ENCODE measurements around the gene MAGI1.
"Not testable (repeated sequence)": the region's sequence is repeated elsewhere in the genome, so short reads cannot be mapped to it uniquely, and the experiment has no call there.

The MAGI1 gene

DNA sequence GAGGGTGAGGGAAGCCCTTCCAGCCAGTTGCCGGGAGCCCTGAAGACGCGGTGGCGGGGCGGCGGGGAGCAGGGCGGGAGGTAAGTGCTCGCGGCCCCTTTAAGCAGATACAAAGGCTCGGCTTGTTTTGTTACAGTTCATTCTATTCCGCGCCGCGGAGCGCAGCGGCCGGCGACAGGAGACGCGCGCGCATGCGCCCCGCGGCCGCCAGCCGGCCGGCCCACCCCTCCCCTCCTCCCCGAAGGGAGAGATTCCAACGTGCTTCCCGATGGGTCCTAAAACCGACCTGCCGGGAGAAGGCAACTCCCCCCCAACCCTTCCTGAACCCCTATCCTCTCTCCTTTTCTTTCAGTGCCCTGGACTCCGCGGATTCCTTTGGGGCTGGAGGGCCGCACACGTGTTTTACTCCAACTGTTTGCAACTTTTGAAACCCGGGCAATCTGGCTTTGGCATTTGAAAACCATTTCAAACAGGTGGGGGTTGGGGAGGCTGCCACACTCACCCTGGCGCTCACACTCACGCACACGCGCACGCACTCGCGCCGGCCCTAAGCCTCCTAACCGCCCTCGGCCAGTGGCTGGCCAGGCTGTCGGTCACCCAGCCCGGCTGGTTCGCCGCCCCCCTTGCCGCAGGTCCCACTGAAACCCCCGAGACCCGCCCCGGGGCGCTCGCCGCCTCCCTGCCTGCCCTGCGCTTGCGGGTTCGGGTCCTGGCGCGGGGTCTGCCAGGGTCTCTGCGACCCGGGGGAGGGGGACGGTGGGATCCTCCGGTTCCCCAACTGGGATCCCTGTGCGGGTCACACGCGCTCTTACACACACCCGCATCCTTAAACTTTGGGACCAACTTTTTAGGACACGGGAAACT is at the start of gene MAGI1:
Gene MAGI1 (minus strand): TSS at position 193 of the 864 bp plus-strand sequence. CDS start 610 bp downstream, outside the sequence.
- DNase-seq: peak; percentile 80

DNA sequence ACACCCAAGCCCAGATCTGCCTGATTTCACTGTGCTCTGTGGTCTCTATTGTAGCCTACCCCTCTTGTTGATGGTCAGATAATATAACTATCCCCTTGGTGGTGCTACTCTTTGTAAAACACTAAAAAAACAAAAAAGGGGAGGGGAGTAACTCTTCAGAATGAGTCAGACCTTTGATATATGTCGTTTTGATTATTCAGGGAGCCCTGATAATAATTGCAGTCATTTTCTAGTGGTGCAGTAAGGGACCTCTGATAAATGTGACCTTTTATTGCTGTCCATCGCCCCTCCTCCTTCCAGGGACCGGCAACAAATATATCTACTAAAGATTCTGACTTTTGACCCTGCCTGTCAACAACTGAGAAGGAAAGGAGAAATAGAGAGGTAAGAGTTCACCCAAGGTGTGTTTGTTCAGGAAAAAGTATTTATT is 45.1 kb upstream of the MAGI1 start:
- DNase-seq: no peak

DNA sequence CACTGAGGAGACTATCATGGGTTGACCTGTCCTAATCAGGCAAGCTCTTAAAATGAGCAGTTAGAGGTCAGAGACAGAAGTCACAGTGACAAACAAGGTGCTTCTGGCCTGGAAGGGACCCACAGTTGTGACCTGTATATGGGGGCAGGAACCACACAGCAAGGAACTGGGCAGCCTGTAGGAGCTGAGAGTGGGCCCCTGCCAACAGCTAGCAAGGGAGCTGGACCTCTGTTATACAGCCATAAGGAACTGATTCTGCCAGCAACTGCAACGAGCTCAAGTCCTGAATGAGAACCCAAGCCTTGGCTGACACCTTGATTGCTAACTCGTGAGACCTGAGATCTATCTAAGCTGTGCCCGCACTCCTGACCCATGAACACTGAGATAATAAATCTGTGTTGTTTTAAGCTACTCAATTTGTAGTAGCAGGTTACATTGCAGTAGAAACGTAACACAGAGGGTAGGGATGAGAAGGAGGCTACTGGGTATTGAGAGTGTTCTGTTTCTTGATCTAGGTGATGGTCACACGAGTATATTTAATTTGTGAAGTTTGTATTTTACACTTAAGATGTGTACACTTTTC is 44.5 kb upstream of the MAGI1 start:
- DNase-seq: no peak

DNA sequence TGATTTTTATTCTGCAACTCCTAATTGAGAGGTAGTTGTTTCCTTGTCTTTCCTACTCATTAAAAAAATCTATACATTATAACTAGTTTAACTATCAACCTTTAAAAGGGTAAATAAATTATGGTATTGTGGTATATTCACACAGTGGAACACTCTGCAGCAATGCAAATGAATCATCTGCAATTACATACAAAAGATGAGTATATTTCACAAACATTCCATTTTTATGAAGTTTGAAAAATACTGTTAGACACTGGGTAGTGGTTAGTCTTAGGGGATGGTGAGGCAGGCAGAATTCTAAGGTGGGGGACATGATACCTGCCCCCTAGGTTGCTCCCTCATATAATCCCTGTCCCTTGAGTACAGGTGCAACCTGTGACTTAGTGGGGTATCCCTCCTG is 44.0 kb upstream of the MAGI1 start:
- no peak for DNase-seq

DNA sequence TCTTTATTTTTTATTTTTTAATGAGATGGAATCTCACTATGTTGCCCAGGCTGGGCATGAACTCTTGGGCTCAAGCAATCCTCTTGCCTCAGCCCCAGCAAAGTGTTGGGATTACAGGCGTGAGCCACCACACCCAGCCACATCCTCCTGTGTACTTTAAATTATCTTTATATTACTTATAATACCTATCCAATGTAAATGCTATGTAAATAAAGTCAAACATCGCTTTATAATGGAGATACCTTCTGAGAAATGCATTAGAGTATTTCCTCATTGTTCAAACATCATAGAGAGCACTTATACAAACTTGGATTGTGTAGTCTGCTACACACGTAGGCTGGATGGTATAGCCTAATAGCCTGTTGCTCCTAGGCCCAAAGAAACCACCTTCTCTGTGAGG is 41.4 kb upstream of the MAGI1 start:
- DNase-seq: no peak

DNA sequence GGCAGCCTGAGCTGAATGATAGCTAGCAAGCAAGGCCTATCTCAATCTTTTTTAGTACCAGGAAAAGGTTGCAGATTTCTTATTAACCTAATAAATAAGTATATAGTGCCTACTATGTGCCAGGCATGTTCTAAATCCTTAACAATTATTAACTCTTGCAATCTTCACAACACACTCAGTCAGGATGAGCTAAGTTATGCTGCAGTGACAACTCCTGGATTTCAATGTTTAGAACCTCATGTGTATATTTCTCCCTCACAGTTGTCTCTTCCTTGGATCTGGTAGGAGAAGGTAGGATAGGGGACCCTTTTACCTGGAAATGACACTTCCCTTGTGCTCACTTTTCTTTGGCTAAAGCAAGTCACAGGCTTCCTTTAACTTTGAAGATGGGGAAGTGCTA is 39.3 kb upstream of the MAGI1 start:
- no peak for DNase-seq

DNA sequence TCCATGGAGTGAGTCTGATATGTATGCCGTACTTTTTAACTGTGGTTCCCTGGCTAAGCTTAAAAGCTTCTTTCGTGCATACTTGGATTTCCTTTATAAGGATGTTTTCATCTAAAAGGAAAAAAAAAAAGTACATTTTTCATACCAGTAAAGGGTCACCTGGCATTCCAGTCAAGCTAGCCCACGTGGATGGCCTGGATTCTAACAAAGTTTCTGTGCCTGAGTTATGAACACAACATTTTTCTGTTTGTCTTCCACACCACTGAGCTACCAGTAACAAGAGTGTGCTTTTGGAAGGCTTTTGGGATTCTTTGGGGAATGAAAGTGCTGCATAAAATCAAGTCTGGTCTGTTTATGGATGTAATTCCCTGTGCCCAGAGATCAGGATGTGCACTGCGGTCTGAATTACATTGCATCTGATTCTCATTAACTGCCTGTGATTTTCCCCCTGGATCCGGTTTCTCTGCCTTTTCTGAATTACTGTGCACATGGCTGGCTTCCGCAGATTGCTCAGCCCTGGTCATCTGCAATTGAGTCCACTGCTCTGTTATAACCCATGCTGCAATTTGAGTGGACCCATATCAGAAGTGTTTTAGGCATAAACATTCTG is 38.2 kb upstream of the MAGI1 start:
- no peak for DNase-seq

DNA sequence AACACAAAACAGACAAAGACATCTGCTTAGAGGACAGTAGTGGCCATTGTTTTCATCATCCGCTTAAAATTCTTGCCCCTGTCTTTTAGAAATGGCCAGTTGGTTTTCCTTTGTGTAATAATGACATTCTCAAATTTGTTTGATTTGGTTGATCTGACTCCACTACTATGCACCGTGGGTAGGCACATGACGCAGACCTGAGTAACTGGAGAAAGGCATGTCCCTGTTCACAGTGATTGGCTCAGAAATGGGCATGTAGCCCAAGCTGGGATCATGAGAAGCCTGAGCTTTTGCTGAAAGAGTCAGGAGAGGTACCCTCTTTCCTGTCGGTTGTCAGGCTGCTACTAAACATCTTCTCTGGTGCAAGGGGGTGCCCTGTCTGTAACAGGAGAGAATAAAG is 36.6 kb upstream of the MAGI1 start:
- DNase-seq: no peak

DNA sequence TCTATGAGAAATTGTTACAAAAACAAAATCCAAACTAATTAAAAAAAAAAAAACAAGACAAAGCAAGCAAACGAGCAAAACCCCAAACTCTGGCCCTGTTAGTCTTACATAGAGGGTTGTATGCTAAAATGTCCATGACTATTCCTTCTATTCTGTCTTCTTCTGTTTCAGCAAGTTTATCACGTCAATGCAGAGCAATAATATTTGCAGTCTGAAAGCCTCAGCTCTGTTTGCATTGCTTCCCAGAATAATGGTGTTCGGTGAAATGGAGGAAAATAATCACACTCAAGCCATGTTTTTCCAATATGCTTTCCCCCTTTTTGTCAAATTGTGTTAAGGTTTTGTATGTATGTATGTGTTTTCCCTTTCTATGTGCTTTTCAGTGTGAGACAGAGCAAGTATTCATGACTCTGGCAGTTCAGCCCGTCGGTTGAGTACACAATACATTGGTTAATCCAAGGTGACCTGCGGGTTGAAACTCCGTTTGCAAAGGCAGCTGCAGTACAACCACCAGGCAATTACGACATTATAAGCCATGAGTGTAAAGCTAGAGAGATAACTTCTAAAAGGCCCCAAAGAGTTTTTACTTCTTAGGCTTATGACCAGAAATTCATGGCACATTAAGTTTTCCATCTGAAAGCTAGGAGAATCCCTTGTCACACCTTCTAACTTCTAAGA is 34.9 kb upstream of the MAGI1 start:
- DNase-seq: no peak

DNA sequence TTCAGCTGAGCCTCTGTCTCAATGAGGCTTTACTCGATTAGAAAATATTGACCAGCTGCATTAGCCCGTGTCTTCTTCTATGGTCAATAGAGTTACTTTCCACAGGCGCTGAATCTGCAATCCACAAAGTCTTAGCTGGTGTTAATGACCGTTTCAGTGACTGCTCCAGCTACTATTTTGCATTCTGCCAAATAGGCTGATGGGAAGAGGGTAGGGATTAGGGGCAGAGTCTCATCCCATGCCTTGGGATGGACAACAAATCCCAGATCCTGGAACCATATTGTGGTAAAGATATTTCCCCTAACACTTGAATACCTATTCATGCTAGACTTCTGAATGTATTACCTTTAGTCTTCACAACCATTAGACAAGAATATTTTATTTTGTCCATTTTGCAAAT is 29.5 kb upstream of the MAGI1 start:
- no peak for DNase-seq

DNA sequence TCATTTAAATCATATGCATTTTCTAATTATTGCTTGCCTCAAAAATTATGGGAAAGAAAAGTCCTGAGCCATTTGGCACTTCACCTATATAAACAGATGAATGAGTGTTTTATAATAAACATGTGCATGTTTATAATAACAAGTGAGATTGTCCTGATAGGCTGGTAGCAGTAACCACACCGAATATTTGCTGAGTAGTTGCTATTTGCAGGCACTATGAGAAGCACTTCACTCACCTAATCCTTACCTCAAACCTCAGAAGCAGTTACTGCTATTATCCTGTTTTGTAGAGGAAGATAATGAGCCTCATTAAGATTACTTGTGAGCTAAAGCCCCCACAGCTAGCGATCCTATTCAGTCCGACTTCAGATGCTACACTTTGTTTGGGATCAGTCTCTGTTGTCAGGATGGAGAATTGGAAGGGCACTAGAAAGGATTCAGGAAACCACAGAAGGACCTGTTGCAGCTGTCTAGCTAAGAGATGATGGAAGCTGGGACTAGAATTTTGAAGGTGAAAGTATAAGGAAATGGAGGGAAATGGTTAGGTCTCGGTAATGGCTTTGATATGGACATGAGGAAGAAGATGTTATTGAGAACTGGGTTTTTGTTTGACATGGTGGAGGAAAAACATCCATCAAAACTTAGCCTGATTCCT is 28.4 kb upstream of the MAGI1 start:
- no peak for DNase-seq

DNA sequence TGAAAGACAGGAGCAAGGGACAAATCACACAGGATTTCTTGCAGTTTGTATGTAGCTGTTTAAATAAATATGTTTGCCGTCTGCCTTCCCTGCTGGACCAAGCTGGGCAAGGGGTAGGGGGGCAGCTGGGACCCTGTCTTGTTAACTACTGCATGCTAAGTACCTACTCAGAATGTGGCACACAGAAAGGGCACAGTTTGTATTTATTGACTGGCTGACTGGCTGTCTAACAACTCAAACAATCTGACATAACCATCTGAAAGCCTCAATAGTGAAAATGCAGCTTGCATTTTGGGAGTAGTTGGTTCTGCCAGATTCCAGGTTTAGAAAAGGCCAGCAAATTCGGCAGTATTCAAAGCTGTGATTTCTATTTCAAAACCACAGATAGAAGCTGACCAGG is 16.6 kb upstream of the MAGI1 start:
- DNase-seq: no peak

DNA sequence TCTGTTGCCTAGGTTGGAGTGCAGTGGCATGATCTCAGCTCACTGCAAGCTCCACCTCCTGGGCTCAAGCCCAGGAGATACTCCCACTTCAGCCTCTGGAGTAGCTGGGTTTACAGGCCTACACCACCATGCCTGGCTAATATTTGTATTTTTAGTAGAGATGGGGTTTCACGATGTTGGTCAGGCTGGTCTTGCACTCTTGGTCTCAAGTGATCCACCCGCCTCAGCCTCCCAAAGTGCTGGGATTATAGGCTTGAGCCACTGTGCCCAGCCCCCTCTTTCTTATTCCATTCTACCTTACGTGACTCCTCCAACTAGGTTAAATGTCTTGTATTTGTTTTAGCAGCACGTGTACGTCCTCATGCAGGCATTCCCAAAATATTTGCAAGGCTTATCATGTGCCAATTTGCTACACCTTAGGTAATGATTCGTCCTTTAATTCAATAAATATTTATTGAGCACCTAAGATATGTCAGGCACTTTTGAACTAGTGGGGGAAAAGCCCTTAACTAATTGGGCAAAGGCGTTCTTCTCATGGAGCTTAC is 14.9 kb upstream of the MAGI1 start:
- no peak for DNase-seq

DNA sequence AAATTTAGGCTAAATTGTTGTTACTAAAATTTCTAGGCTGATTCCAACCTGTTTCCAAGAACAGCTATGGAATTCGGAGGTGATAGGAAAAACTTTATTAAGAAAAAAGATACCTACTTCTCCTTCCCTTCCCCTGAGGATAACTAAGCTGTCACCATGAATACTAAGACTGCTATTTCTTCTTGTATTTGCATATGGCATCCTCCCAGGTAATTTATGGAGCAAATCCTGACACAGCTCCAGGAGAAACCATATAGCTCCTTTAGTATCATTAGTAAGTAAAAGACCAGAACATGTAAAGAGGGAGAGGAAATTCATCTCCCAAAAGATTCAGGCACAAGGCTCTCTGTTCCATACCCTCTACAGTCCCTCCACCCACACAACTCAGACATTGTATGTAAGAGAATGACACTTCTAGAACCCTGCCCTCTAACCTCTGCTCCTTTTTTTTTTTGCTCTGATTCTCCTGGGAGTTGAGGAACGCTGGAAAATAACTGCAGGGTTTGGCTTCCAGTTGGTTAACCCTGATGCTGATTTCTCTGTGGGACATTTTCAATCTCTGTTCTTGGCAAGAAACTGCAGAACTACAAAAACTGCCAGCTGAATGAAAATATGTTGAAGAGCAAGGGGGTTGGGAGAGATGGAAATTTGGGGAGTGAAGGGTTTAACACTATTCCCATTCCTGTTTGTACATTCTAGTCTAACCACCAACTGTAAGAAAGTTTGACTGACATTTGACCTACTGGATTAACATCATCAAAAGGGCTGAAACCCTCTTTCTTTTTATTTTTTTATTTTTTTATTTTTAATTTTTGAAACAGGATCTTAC is 14.2 kb upstream of the MAGI1 start:
- no peak for DNase-seq

DNA sequence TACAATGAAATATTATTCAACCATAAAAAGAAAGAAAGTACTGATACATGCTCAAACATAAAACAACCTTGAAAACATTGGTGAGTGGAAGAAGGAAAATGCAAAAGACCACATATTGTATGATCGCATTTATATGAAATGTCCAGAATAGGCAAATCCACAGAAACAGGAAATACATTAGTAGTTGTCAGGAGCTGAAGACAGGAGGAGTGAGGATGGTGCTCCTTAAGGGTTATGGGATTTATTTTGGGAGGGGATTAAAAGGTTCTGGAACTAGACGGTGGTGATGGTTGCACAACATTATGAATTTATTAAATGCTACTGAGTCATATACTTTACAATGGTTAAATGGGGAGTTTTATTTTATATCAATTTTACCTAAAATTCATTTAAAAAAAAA is 12.1 kb upstream of the MAGI1 start:
- DNase-seq: no peak

DNA sequence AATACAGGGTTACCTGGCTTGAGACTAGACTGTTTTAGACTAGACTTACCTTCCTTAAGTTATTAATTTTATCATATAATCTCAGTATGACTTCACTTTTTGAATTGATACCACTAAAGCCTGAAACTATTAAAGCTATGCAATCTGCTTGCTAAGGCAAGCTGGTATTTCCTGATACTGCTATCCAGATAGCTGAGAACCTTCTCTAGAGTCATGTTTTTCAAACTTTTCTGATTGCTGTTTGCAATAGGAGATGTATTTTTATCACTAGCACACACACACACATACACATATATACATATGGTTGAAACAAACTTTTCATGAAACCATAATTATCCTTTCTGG is 9.3 kb upstream of the MAGI1 start:
- no peak for DNase-seq

DNA sequence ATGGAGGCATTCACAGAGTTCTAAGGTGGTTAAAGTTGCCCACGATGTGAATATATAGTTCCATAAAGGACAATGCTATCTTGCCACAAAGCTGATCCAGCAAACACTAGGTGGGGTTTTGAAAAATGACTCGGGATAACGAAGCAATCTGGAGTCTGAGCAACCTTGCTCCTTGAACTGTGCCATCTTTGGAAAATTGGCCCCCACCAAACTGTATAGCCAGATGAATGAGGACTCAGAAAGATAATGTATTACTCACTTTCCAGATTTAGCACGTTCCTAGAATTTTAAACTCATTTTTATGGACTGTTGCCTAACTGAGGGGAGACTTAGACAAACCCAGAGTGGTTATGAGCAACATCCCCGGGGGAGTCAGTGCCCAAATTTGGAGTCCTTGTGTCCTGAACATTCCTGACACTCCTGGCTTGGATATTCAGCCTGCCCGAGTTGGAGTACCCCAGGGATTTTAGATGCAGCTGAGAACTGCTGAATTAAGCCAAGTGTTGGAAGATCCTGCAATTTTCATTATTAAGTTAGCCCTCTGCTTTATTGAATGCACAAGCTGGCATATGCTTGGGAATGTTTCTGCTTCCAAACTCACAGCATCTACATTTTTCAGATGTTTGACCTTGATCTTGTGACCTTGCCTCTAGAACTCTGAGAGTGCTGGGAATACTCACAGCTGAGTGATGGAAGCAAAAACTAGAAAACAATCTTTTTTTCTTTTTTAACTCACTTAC is 8.8 kb upstream of the MAGI1 start:
- no peak for DNase-seq

DNA sequence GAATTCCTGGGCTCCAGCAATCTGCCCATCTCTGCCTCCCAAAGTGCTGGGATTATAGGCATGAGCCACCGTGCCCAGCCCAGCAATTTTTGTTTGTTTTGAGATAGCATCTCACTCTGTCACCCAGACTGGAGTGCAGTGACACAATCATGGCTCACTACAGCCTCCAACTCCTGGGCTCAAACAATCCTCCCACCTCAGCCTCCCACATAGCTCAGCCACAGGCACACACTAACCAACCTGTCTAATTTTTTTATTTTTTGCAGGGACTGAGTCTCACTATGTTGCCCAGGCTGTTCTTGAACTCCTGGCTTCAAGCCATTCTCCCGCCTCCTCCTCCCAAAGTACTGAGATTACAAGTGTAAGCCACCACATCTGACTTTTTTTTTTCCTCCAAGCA is 7.6 kb upstream of the MAGI1 start:
- DNase-seq: not testable (repeated sequence)

DNA sequence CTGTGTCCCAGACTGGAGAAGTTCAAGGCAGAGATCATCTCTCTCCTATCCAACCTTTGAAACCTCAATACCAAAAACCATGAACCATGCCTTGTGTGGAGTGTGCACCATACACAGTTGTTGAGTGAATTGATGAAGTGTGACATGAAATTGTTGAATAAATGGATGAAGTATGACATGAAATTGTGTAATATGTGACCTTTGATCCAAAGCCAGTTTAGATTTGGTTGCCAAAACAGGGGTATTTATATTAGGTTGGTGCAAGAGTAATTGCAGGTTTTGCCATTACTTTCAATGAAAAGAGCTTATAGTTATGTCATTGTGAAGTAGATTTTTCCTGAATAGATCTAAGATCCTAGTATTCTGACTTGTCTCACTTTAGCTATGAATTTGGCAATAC is 3.1 kb upstream of the MAGI1 start:
- DNase-seq: no peak

DNA sequence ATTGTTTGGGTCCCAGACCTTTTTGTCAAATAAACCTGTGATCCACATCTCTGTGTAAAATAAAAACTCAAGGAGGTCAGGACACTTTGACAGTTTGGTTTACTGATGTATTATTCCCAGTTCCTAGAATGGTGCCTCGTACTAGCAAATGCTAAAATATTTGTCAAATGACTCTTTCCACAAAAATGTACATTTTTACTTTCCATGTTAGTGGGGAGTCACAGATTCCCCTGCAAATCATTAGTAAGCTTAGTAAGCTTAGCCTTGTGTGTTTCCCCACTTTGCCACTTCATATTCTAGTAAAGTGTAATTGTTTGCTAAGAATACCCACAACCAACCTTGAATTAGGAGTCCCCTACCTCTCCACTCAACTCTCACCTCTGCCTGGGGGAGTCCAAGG is 2.4 kb upstream of the MAGI1 start:
- DNase-seq: no peak

DNA sequence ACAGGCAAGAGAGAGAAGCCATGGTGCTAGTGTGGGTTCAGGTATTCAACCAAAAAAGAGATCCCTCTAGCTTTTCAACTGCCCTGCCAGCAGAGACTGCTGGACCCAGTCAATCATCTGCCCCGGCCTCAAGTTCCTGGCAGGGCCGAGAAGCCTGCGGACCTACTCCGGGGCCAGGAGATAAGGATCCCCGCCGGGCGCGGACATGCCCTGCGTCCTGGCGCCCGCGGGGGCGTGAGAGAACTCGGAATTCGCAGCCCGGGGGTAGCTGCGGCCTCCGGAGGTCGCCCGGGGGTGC is 821 bp upstream of the MAGI1 start:
- no peak for DNase-seq

DNA sequence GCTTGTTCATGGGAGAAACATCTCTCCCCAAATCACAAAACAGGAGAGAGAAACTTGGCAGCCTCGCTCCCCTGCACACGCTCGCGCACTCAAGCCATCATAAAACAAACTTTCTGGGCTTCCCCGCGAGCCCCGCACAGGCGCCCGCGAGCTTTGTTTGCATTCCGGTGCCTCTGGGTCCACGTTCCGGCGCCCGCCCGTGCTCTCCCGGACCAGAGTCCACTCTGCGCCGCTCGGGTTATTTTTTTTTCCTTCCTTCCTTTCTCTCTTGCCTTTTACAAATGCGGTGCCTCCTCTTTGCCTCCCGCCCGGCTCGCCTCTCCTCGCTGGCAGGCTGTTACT is 363 bp downstream of the MAGI1 start:
- DNase-seq: no peak
